Ammon's horn (tissue), 1 donor: Measurements from ENCODE around the gene ARHGEF28.

Experiments used
- DNase-seq: peaks from one replicate; pipeline ENCODE4 v3.0.0-alpha.2; 2016; ENCODE audit warnings: low spot score

The ARHGEF28 gene

DNA sequence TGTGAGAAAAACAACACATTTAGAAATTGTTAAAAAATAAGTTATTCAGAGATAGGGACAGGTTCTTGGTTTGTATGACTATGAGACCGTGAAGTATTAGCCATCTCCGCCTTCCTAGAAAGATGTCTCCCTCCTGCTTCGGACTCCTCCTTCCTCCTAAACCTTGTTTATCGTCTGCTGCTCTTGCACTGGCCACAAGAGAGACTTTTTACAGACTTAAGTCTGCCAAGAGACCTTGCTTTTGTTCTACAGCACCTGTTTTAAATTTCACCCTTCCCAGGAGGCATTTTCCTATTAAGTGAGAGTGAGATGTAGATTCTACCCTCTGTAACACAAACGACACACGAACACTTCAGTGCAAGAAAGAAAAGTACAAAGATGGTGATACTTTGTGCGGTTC is 274.6 kb downstream of the ARHGEF28 start:
- no peak for DNase-seq

DNA sequence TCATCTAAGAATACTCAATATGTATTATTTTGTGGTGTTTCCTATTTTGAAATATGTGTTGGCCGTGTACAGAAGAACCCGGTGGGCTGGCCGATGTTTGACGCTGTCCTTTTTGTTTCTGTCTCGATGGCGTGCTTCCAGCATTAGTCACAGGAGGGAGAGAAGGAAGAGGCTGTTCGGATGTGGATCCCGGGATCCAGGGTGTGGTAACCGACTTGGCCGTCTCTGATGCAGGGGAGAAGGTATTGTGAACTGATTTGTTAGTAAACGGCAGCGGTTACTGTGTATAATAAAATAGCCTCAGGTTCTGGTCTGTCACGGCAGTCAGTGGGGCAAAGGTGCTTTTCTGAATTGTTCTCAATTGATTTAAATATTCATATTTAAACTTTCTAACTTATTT is 275.0 kb downstream of the ARHGEF28 start:
- no peak for DNase-seq

DNA sequence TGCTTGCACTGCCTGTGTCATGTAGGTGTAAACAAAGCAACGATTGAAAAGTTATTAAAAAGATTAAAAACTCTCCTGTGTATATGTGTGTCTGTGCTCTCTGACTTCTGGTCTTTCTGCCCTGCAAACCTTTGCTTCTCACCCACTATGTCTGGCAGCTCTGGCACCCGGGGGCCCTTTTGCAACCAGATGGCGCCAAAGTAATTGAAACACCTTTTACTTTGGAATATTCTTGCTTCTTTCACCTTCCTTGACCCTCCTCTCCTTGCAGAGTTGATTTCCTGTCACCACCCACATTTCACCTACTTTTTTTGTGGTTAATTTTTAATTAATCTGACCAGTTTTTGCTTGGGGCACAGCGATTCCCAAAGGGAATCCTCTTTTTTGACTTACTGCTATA is 275.5 kb downstream of the ARHGEF28 start:
- DNase-seq: no peak

DNA sequence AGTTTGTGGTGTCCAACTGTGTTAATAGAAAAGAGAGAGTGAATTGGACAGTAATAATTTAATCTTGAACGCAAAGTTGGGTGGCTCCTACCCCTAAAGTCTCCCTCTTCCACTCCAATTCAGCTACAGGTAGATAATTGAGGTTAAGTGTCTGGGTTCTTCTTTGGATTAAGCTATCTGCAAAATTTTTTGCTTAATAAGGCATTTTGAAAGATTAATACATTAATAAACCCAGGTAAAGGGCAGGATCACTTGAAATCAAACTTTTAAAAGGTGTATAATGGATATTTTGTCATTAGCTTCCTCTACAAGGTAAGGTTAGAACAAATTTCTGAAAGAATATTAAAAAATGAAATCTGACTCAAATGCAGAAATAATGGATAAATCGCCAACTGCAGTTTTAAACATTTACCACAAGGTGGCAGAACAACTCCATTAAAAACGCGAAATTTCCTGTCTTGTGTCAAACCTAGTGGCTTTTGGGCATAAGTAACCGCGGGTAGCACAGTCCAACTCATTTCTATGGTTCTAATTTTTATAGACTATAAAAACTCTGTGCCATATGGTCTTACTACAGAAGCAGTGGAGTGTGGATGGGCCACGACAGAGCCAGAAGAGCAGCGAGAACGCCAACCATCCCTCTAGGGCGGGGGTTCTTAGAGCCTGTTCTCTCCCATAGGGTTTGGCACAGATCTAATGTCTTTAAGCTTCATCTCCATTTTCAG is 276.5 kb downstream of the ARHGEF28 start:
- DNase-seq: peak; percentile 76

DNA sequence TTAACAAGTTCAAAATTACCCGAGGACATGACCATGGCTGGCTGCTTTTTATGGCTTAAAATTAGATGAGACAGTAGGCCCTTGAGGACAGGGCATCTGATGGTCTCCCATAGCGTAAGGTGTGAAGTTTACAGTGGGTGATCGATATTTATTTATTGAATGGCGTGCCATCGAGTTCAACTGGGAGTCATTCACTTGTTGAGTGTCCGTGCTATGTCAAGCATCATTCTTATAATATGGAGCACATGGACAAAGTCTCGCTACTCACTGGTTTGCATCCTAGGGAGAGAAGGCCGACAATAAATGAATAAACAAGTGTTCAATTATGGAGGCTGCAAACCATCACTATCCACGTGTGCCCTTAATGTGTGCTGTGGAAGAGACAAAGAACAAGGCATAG is 277.2 kb downstream of the ARHGEF28 start:
- no peak for DNase-seq

DNA sequence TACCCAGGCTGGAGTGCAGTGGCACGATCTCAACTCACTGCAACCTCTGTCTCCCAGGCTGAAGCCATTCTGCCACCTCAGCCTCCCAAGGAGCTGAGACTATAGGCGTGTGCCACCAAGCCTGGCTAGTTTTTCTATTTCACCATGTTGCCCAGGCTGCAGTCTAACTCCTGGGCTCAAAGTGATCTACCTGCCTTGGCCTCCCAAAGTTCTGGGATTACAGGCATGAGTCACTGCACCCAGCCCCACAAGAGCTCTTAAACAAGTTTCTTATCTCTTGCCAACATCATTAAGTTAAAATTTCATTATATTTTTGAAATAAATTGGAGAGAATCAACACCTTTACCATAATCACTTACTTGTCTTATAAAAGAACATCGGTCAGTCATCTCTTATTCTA is 280.3 kb downstream of the ARHGEF28 start:
- no peak for DNase-seq

DNA sequence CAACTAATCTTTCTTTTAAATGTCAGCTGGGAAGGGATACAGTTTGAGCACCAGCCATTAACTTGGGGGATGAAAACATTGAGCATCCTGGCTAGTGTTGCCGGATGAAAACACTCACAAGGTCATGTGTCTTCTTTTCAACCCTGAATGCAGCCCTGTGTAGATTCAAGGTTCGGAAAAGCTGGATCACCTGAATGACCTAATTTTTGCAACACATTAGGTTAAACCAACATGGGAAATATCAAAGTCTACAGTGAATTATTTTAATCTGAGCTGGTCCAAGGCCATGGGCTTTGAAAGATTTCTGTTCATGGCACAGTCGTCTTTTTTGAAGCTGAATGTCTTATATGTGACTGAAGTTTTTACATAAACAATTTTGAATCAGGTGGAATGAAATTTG is 281.2 kb downstream of the ARHGEF28 start:
- DNase-seq: no peak

DNA sequence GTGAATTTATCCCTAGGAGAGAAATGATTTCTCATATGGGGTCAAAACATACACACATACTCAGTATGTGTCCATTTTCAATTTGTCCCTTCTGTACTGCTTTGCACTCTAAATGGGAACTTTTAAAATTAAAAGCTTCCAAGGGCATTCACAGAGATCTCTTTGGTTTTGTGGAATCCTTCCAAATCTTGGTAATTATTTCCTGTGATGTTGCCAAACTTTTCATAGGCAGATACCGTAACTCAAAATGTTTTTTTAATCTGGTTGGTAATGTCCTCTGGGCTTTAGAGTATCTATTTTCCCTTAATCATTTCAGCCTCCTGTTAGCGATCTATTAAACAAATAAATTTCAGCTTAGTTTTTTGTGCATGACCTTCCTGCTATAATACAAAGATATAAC is 282.4 kb downstream of the ARHGEF28 start:
- no peak for DNase-seq

DNA sequence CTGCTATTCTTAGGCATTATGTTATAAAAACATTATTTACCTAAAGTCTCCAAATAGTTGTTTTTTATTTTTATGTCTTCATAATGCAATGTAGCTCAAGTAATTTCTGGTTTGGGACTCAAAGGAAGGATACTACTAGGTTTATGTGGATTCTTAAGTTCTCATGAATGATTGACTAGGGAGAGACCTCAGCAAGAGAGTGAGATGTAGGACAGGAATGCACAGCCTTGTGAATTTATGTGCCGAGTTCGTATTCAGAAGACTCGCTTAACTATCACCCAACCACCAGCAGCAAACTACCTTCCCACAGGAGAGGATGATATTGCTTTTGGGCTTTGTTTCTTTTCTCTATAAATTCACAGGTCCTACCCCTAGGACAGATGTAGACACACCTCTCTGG is 282.9 kb downstream of the ARHGEF28 start:
- DNase-seq: no peak

DNA sequence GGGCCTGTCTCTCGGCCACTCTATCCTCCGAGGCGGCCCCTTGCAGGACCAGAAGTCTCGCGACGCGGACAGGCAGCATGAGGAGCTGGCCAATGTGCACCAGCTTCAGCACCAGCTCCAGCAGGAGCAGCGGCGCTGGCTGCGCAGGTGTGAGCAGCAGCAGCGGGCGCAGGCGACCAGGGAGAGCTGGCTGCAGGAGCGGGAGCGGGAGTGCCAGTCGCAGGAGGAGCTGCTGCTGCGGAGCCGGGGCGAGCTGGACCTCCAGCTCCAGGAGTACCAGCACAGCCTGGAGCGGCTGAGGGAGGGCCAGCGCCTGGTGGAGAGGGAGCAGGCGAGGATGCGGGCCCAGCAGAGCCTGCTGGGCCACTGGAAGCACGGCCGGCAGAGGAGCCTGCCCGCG is 283.5 kb downstream of the ARHGEF28 start:
- DNase-seq: no peak

DNA sequence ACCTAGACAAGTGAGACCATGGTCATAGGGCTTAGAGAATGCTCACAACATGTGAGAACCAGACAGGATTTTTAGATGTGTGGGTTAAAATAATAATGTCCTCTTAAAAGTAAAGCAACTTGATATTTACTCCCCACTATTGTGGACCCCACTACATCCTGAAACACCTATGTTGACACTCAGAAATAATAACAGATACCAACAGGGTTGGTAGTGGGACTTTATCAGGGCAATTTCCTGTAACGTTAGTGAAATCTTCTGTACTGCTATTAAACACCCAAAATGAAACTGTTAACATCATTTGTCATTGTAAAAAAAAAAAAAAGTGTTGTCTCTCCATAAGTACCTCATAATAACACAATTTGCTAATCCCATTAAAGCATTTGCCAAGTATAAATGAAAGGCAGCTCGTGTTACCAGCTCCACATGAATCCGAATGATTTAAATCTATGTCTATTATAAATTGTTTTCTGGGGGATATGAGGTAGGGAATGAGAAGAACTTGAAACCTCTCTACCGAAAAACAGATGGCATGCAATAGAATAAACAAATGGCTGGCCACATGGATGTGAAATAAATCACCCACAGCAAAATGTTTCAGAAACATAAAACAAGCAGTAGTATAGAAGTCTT is 285.9 kb downstream of the ARHGEF28 start:
- DNase-seq: no peak

DNA sequence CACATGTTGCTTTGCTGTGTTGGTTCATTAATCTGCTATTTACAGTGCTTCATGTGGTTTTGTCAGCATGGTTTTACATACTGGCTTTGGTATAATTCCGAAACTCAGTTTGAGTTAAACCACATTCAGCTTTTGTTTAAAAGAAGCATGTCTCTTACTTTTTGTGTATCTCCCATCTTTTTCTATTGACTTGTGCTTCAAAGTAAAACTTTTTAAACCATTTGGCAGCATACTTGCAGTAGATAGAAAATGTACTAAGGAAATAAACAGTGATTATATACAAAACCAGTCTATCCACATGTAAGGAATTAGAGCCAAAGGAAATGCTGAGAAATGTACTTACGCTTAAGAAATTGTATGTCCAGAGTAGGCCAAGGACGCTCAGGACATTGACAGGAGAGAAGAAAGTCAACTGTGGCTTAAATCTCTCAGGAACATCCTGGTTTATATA is 286.9 kb downstream of the ARHGEF28 start:
- no peak for DNase-seq

DNA sequence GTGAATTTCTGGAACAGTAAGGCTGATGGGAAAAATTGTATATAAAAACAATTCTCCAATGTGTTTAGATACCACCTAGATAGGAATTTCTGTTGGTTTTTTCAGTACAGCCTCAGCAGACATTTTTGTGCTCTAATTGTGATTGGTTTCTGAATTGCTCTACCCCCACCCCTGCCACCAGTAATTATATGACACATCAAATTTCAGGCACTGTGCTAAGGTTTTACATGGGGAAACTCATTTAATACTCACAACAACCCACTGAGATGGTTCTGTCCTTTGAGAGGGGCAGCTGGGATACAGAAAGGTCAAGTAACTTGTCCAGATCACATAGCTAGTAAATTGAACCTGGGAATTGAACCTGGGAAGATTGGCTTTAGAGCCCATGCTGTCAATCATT is 288.0 kb downstream of the ARHGEF28 start:
- DNase-seq: no peak

DNA sequence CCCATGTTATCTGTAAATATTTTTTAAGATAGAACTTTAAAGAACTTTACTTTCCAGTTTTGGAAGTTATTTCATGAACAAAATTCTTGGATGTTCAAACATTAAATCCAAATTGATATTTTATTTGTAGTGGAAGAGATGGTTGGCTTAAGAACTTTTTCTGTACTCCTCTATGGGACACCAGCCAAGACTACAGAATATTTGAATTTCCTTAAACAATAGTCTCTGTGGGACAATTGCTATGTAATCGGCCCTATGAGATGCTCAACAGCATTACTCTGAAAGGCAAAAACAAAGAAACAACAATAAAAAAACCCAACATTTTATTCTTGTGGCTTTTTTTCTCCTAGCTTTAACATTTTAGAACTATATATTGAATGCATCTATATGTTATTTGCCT is 289.3 kb downstream of the ARHGEF28 start:
- DNase-seq: no peak

DNA sequence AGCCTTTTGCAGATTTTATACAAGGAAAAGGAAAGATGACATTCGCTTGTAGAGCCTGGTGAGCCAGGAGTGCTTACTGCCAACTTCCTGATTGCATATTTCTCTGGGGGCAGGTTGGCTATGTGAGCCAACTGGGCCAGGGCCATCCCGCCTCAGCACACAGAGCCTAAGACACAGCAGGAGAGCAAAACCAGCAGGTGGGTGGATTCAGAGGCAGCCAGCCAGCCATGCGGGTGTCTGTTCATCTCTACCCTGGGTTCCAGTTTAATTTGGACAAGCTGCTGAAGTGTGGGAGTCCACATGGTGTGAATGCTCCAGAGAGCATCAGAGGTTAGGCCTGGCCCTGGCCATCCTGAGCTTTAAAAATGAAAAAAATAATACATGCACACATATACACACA is 291.4 kb downstream of the ARHGEF28 start:
- peak; percentile 76 for DNase-seq

DNA sequence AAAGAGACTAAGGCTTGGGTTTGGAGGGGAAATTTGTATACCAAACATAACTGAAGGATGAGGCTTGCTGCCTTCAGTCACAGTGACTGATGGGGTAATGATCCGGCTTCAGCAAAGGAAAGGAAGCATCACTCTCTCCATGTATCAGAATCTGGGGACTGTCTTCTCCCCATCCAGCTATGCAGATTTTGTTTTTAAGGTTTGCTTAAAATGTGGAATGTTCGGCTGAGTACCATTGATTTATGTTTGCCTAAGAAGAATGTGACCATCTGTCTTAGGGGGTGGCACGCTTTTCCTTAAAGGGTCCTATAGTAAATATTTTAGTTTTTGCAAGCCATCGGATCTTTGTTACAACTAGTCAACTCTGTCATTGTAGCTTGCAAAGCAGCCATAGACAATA is 291.9 kb downstream of the ARHGEF28 start:
- no peak for DNase-seq

DNA sequence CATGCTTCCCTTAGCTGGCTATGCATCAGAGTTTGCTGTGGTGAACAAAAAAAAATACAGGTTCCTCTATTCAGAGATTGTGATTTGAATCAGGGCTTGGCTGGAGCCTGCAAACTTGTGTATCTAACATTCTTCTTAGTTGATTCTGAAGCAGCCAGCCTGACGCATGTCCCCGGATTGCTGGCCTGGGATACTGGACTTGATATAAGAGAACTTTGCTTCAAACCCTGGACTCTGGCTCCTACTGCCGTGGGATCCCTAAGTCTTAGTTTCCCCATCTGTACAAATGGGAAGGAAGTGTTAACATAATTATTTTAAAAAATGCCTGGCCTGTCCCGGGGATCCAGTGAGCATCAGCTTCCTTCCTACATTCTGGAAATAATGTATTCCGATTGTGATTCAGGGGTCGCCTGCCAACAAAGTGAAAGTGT is 292.8 kb downstream of the ARHGEF28 start:
- no peak for DNase-seq

DNA sequence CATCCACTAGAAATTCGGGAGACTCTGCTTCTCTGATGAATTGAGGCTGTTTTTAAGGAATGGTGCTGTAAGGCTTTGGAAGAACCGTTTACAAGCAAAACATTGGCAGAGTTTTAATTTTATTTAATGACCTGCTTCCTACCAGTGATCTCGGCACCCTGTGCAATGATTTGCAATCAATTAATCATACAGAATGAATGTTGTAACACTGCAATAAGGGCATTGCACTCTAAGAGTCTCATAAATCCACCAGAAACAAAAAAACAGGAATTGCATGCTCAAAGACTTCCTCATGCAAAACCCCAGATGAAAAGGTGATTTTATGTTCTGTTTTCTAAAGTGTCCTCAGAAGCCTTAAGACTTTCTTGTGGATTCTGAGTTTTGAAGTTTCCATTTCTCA is 295.7 kb downstream of the ARHGEF28 start:
- no peak for DNase-seq

DNA sequence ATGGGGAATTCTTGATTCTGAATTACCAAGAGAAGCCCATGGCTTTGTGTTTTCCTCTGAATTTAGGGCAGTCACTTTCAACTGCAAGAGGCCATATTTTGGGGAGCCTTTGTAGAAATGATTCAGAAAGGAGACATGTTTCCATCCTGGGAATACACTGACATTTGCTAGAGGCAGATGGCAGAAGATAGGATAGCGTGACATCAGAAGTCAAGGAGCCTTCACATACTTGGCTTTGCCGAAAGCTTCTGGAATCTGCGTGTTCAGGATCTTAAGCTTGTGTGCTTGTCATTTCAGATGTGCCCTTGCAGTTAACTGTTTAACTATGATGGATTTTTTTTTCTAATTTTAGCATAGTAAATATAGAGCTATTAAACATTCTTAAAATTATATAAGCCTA is 296.2 kb downstream of the ARHGEF28 start:
- DNase-seq: no peak

DNA sequence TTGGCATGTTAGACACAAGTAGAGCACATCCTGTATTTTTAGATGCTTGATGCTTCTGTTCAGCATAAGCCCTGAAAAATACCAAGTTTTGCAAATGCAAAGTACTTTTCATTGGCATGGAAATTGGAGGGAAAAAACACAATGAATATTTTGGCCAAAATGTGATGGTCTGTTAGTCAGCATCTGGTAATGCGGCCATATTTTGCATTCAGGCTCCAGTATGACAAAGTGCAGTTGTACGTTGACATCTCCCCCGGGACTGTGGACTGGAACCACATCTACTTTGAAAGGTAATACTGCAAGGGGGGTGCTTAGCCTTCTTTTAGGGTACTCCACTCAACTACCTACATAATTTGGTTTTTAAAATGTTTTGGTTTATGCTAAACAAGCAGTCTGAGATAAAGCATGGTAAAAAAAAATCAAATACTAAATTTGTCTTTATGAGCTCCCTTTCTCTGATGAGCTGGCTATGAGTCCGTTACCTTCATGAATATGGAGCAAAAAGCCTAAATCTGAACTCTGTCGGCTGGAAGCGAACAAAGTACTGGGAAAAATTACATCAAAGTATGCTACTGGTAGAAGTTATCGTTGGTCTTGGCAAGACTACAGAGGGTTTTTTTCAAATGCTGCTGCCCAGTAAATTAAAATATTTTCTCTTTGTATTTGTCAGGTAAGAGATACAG is 297.0 kb downstream of the ARHGEF28 start:
- no peak for DNase-seq

DNA sequence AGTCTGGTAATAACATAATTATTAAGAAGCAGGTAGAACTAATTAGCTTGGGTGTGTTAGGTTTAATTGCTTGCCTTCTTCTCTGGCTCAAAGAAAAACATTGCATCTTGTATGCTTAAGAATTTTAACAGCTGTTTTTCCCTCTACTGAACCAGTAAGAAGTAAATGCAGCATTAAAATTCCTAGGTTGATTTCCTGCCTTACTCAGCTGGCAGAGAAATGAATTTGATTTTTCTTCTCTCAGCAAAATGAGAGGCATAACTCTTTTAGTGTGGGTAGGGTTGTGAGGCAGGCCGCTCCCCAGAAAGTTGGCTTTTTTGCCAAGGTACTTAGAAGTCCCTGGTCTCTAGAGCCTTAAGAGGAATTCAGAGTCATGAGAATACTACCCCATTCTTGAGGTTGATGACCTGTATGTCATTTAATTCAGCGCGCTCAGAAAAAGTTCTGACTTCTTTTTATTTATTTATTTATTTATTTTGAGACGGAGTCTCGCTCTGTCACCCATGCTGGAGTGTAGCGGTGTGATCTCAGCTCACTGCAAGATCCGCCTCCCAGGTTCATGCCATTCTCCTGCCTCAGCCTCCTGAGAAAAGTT is 302.6 kb downstream of the ARHGEF28 start:
- DNase-seq: no peak

DNA sequence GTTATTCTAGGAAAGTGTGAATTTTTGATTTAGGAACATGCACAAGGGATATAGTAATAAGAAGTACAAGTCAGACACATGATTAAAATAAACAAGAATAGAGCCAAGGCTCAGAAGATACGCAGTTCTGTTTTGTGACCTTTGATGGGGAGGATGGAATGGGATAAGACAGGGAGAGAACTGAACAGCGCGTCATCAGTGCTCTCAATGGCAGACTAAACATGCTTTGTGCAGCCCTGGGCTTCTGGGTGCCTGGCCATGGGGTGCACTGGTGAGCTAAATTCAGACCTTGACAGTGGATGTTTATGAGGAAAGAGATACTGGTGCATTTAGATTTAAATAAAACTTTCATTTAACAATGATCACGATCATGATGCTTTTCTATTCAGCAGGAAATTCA is 309.7 kb downstream of the ARHGEF28 start:
- DNase-seq: no peak
